ENCODE measurements around the gene GUCA1C.
A peak's percentile ranks its signal among the peaks of the same experiment; 100 is the strongest.

Gene GUCA1C, protein sequence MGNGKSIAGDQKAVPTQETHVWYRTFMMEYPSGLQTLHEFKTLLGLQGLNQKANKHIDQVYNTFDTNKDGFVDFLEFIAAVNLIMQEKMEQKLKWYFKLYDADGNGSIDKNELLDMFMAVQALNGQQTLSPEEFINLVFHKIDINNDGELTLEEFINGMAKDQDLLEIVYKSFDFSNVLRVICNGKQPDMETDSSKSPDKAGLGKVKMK

DNA sequence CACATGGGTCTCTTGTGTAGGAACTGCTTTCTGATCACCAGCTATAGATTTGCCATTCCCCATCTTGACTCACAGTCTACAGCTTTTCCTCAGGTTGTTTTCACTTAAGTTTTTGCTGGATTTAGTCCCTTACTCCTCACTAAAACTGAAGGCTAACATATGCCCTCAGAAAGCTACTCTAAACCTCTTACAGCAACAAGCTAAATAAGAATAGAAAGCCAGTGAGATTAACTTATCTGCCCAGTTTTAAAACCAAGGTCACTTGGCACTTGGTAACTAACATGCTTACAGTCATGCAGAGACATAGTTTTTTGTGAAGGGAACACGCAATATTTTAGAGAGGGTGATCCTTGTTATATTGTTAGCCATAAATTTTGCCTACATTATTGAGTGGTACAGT, at the start of gene GUCA1C:
GUCA1C (minus strand) TSS at position 180 of the 400 bp plus-strand sequence; CDS start at position 63, 117 bp downstream.
- no peak for DNase-seq

DNA sequence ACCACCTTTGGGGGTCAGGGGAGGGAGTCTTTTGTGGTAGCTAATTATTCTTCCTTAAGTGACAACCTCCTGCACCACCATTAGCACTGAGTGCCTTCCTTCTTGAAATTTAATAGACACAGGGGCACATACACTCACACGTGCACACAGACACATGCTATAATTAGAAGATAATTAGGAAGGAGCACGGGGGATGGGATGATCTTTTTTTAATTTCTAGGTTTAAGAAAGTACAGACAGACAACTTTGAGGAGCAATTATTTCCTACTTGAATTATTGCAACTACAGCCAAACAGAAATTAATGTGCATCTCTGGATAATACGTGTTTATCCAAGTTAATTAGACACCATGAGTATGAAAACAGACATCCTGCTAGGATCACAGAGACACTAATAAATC, 44.8 kb upstream of the GUCA1C start:
- peak; percentile 34 for DNase-seq

DNA sequence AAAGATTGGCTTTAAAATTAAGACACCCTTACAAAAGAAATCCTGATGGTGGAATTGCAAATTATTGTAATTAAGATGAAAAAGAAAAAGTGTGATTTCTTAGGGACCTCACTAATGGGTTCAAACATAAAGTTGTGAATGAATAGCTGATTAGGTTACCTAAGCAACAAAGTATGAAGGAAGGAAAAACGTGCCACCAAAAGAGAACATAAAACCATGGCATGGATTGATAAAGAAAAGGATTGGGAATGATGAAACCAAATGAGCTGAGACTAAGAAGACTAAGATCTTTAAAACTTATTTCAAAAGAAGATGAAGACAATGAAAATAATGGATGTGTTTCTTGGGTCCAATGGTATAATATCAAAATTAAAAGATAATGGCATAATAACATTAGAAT, 32.2 kb upstream of the GUCA1C start:
- no peak for DNase-seq

DNA sequence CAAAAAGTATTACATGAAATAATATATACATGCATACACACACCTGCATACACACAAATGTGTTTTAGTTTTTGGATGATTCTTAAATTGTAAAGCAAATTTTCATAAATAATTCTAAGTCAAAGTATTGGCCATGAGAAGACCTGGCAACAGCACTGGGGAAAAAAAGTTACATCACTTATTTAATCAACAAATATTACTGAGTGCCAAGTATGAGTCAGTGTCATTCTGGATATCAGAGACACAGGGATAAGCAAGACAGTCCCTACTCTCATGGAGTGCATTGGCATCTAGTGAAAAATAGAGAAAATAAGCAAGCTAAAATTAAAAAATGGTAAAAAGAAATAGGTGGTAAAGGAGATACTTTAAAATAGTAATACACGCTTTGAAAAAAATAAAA, 29.4 kb upstream of the GUCA1C start:
- DNase-seq: no peak

DNA sequence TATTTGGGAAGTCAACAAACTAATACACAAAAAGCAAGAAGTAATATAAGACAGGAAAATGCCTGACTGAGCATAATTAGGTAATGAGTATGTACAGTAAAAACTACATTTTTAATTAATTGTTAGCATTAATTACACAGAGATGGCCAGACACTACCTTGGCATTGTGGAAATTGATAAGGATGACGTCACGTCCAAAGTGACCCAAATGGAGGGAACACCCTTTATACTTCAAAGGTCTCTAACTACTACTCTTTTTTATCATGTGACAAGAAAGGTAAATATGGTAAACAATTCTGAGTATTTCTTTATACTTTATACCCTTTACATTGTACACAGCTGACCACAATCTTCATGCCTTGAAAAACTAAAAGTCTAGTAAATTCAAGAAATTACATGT, 22.4 kb upstream of the GUCA1C start:
- DNase-seq: no peak

DNA sequence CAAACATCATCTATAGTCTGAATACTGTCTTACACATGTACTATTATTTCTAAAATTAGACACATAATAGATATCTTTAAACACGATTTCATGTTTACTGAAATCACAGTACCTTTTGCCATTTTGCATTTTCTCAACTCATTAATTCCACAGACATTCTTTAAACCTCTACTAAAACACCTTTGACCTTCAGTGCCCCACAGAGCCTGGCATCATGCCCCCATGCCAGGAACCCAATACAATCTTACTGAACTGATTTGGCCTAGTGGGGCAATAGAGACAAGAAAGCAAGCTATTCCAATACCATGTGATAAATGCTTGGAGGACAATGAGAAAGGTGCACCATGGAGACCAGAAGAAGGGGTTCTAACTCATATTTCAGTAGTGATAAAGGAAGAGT, 19.3 kb upstream of the GUCA1C start:
- DNase-seq: no peak

DNA sequence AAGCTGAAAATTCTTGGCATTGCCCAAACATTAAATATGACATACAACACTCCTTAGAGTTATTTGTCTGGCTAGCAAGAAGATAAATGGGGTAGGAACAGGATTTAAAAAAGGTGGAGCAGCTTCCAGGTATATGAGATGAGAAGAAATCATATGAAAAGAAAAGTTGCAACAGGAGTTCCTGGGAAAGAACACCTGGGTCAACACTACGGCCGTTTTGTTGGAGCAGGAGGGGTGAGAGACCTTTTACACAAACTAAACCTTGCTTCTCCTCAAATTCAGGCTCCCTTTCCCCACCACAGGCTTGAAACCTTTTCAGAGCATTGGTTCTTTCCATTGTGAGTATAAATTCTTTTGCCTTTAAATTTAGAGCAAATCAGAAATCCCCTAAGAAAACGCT, 18.8 kb upstream of the GUCA1C start:
- DNase-seq: no peak

DNA sequence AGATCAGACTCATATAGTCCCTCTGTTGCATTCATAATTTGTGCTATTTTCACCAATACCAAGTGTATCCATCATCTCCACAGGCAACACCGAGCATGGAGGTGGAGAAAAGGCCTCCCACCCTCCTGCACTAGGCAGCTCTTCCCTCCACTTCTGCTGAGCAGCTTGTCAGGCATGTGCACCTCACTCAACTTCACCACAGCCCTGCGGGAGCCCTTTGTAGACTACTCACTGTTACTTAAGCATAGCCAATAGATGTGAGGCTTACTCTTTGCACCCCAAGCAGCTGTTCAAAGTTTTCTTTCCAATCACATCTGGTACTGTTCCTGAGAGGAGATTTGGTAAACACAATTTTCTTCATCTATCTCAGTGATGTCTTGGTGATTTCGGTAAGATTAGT, 16.9 kb upstream of the GUCA1C start:
- no peak for DNase-seq

DNA sequence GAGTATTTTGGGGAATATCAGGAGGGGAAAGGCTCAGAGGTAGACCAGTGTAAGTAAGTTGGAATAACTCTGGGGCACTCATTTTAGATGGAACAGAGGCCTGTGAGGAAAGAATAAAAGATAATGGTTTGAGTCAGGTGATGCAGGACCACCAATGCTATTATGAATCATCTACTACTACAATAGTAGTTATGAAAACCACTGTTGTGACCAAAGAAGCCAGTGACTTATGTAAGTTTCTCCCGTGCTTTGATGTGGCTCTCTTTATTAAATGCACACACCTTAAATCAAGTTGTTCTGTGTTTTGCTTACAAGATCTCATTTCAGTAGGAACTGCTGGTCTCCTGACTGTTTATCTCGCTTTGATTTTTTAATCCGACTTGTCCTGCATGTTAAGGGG, 13.1 kb upstream of the GUCA1C start:
- DNase-seq: no peak

DNA sequence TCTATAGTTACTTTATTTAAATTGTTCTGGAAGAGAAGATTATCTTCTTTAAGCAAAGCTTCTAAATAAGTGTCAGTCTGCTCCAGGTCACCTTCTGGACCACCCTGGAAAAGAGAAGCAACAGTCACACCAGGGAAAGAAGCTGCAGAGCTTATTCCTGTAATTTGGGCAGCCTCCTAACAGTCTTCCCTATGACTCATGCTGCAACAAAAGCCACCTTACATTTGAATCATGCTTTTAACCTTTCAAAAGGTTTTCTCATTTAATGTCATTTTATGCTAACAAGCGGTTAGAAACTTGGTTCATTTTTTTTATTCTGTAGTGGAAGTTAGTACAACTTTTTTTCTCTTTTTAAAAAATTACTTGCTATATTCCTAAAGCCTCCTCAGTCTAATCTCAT, 5.3 kb upstream of the GUCA1C start:
- no peak for DNase-seq

DNA sequence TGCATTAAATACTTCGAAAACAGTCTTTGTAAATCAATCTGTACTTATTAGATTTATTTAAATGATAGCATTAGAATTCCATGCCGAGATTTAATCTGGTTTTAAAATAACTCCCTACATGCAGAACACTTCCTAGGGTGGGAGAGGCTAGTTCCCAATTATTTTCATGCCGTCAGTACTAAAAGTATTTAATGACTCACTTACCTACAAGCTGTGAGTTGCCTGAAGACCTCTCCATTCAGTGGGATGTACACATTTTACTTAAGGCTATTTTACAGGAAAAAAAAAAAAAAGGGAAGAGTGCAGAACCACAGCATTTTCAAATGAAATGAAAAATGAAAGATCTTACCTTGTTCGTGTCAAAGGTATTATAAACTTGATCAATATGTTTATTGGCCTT, 469 bp downstream of the GUCA1C start:
- no peak for DNase-seq

DNA sequence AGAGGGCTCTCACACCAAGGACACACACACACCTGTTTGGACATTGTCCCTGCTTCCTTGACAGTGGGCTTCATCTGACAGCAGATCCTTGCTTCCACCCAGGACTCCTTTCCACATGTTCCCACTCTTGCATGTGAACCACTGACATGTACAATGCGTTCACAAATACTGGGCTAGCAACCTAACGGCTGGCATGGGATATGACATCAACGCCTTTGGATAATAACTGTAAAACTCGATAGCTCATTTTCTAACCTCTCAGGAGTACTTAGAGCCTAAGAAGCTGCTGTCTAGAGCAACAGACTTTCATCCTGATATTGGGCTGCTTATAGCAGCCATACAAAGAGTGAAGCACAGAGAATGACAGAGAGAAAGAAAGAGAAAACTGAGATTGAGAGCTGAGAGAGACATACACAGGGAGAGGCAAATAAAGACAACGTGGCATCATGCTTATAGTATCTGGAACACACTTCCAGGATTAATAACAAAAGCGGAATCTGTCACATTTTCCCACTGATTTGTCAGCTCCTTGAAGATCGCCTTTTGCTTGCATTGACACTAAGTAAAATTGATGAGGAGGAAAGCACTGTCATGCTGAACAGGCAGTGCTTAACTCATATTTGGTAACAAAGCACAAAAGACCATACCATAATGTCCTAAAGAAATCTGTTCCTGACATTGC, 1.7 kb downstream of the GUCA1C start:
- no peak for DNase-seq

DNA sequence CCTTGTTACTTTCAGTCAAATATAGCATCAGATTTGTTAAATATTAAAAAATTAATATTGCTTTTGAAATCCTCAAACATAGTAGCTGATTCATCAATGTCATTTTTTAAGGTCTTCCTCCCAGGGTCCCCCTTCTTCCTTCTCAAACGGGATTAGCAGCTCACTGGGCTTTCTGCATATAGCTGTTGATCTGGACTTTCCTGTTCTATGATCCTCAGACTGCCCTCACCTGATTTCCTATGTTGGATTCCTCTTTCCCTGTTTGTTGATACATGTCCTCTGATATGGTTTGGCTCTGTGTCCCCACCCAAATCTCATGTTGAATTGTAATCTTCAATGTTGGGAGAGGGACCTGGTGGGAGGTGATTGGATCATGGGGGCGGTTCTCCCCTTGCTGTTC, 5.8 kb downstream of the GUCA1C start:
- no peak for DNase-seq

DNA sequence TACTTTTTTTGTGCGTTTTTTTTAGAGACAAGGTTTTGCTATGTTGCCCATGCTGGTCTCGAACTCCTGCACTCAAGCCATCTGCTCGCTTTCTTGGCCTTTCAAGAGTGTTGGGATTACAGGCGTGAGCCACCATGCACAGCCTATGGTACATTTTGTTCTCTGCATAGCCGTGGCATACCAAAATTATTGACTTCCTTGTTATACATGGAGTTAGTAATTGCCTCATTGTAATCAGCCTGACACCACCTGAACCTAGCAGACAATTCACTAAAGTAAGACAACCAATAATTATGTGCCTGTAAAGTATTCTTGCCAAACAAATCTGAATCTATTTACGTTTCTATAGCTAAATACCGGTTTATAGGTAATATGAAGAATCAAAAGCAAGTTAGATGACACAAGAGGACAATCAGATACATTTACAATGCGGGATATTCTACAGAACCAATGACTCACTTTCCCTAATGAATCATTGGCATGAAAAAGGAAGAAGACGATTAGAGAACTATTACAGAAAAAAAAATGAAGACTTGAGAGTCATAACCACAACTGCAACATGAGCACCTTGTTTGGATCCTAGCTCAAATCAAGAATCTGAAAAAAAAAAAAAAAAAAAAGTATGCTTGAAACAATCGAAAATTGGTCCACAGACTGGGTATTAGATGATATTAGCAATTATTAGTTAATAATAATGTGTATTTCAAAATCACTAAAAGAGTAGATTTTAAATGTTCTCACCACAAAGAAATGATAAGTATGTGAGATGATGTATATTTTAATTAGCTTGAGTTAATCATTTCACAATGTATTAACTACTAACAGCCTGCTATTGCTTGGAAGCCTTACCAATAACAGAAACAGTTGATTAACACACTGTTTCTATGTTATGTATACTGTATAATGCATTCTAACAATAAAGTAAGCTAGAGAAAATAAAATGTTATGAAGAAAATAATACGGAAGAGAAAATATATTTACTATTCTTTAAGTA, 7.1 kb downstream of the GUCA1C start:
- DNase-seq: peak; percentile 48

DNA sequence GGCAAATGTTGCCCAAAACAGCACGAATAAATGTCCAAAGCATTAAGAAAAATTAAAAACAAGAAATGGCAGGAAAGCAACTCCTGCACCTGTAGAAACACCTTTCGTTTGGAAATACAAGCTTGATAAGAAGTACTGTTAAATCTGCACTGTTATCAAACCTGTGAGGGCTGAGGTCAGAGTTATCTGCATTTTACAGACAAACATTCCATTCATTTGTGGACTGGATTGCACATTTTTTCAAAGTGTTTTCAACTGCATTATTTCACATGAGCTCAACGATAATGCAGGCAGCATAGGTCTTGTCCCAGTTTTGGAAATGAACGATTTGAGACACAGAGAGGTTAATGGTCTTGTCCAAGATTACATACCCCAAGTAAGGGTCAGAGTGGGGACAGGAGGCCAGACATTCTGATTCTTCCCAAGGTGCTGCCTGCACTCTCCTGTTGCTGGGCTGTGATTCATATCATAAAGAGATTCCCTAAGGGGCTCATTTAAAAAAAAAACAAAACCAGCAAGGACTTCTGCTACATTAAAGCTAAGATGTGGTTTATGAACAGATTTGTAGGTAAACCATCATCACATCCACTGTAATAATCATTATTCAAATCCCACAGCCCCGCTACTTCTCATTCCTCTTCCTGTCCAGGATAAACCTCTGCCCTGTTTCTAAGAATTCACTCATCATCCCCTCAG, 13.0 kb downstream of the GUCA1C start:
- no peak for DNase-seq

DNA sequence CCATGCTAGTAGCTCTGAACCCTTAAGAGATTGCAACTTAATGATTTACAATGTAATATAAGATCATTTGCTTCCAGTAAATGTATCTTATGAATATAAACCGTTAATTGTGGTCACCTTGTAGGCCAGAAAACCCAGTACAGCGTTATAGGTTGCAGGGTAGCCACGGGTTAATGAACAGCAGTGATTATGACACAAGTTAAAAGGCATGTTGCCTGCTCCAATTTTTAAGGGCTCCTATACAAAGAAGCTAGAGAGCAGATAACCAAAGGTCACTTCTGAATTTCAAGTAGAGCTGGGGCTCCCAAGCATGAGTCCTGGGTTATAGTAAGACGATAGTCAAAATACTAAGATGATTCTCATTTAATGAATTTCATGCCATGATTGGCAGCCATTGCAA, 13.5 kb downstream of the GUCA1C start:
- DNase-seq: no peak

DNA sequence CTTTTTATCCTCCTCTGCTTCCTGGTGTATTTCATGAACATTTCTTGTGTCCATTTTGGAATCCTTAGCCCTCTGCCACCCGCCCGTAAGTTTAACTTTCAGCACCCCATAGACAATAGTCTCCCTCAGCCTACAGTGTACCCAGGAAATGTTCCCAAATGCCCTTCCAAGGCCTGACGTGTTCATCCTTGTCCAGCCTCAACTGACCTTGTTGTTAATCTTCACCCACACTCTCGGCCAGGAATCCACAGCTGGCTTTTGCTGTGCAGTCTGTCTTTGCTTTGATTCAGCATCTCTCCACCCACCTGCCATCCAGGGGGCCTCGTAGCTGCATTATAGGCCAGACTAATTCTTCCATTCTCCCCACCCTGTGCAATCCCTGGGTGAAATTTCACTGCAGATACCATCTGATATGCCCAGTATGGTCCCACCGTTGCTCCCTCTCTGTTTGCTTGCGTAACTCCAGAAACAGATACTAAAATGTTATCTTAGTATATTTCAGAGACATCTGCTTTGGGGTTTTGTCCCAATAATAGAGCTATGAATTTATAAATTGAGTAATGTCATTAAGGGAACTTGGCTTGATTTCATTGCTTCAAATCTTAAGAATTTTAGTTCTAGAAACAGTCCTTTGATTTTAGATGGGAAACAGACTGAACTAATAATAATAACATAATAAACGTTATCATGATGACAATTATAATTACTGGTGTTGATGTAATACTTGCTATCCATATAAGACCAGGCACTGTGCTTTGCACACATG, 16.6 kb downstream of the GUCA1C start:
- DNase-seq: no peak

DNA sequence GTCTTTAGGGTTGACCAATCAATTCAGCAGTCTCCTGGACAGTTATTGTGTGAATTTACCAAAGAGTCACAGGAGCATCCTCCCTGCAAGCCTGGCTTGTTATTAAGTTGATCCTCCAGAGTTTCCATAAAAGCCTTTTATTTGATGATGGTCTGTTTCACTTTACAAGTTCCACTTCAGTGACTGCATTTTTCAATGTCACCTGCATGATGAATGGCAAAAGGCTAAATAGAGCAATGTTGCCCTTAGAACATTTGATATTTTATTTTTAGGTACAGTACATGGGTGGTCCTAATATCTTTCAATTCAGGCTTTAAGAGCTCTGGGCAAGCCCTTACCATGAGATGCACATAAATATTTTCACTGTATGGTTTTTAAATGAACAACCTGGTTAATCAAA, 22.6 kb downstream of the GUCA1C start:
- DNase-seq: no peak

DNA sequence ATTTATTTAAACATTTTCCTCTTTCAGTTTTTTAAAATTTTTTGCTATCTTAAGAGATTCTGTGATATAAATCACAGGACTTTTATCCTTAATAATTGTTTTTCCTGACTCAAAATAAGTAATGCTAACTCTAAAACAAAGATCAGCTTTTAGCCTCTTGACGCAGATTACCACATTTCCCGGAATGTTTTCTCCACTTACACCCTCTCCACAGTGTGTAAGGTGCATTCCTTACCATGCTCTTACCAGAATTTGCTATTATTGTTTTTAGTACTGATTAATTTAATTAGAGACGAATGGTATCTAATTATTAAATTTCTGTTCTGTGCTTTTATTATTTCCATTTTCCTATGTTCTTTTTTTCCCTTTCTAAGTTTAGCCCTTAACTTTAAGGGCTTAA, 34.8 kb downstream of the GUCA1C start:
- no peak for DNase-seq

DNA sequence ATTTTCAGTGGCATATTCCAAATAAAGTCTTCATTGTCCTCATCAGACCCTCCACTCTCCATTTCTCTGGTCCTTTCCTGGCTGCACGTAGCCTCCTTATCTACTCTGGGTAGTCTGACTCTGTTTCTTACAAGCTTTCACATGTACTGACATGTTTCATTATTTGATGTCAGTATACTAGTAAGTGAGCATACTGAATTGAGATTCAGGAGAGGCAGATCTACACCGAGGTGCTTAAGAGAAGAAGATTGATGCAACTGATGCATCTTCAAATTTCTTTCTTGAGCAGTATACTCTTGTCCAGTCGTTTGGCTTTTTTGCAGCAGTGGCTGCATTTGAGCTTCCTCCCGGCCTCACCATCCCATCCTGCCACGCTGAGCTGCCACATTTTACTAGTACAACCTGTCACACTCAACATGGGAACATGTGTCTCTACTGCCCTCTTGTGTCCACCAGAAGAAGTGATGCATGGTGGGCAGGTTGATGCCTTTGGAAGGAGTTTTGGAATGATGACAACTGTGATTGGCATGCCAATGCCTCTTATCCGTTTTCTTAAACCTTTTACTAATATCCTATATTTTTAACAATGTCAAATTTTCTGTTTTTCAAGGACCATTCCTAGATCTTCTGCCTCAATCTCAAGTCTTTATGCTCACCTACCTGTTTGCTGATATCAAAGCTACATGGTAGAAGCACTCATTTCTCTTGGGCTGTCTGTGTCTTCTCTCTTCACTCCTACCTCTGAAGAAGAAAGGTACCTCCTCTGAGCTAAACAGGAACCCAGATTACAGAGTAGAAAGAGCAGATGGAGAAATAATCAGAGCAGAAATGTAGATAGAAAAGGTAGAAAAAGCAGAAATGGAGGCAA, 38.7 kb downstream of the GUCA1C start:
- peak; percentile 2 for DNase-seq

DNA sequence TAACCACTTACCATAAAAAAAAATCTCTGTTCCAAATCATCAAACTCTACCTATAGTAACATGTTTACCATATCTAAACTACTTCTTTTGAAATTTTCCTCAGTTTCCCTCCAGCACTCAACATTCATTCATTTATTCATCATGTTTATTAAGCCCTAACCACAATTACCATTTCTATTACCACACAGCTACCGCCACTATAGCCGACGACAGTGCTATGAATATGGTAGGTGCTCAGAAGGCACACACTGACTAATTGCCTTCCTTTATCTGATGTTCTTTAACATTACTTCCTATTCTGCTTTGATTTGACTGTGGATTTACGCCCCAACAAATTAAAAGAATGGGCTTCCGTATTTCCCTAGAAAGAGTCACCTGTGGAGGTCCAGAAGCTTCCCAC, 43.9 kb downstream of the GUCA1C start:
- no peak for DNase-seq
